HEK293 (cell line): ENCODE results near the gene IFRD2.
A peak's percentile ranks its signal among the peaks of the same experiment; 100 is the strongest.

Source experiments
- CTCF ChIA-PET: fragments of 350-600 bp; formaldehyde crosslinking; extraction: SDS; loops from one replicate; lab custom pipeline; 2021; ENCODE audit warnings: antibody characterized with exemption; lab: Yijun Ruan, JAX
- POLR2A ChIA-PET: fragments of 300-600 bp; formaldehyde crosslinking; extraction: SDS; loops from one replicate; lab custom pipeline; 2020; ENCODE audit warnings: antibody characterized with exemption, inconsistent platforms; lab: Yijun Ruan, JAX
- H3K27ac ChIP-seq: fragments of 200-500 bp; sonication (Bioruptor generic); 2 replicates; pipeline ENCODE4 v1.5.1; 2014; ENCODE audit warnings: low read depth, low read length, control low read depth, inconsistent platforms; ENCODE audit errors: extremely low read depth
- H3K36me3 ChIP-seq, 2 experiments: fragments of 200-500 bp in 1 of 2; sonication (Bioruptor generic) in 1 of 2; 1 replicate in 1 of 2; 2 replicates in 1 of 2; pipeline ENCODE4 v1.5.1; 2014 to 2017; ENCODE audit warnings: inconsistent platforms in 2 of 2, low read length in 2 of 2; ENCODE audit not compliant: control insufficient read depth in 2 of 2, insufficient read depth in 1 of 2
- H3K4me1 ChIP-seq: fragments of 200-500 bp; sonication (Bioruptor generic); 2 replicates; pipeline ENCODE4 v1.5.1; 2014; ENCODE audit warnings: mild to moderate bottlenecking, low read length, inconsistent platforms; ENCODE audit not compliant: control insufficient read depth, insufficient read depth
- H3K4me3 ChIP-seq: 2 replicates; pipeline ENCODE4 v1.5.1; 2011; ENCODE audit warnings: low read depth, mild to moderate bottlenecking, control low read depth, low read length, moderate library complexity
- H3K9me3 ChIP-seq: fragments of 200-500 bp; sonication (Bioruptor generic); 2 replicates; pipeline ENCODE4 v1.5.1; 2014; ENCODE audit warnings: low read depth, low read length, inconsistent platforms; ENCODE audit not compliant: control insufficient read depth, insufficient read depth
- GLI4 ChIP-seq: fragments of 450-650 bp; formaldehyde crosslinking; IDR thresholded peaks from 2 replicates; pipeline ENCODE4 v1.5.1; 2016; ENCODE audit warnings: missing biosample characterization, missing genetic modification characterization
- GLIS1 ChIP-seq: fragments of 450-650 bp; formaldehyde crosslinking; IDR thresholded peaks from 2 replicates; pipeline ENCODE4 v1.5.1; 2016; ENCODE audit warnings: missing biosample characterization, missing genetic modification characterization
- IKZF3 ChIP-seq: fragments of 450-650 bp; IDR thresholded peaks from 2 replicates; pipeline ENCODE4 v1.5.0; 2018; ENCODE audit warnings: missing biosample characterization, mild to moderate bottlenecking, missing genetic modification characterization, moderate library complexity
- KLF10 ChIP-seq: fragments of 450-650 bp; IDR thresholded peaks from 2 replicates; pipeline ENCODE4 v1.5.1; 2018; ENCODE audit warnings: missing biosample characterization, mild to moderate bottlenecking, missing genetic modification characterization
- KLF16 ChIP-seq: fragments of 450-650 bp; formaldehyde crosslinking; IDR thresholded peaks from 2 replicates; pipeline ENCODE4 v1.5.1; 2017; ENCODE audit warnings: missing biosample characterization, missing genetic modification characterization
- RBAK ChIP-seq: fragments of 450-650 bp; formaldehyde crosslinking; IDR thresholded peaks from 2 replicates; pipeline ENCODE4 v1.5.1; 2016; ENCODE audit warnings: missing biosample characterization, missing genetic modification characterization
- SETDB1 ChIP-seq: IDR thresholded peaks from one replicate; pipeline ENCODE4 v1.6.1; 2017; ENCODE audit warnings: mild to moderate bottlenecking, low read length, moderate library complexity, mixed read lengths; ENCODE audit not compliant: insufficient read length
- SP2 ChIP-seq: fragments of 450-650 bp; formaldehyde crosslinking; IDR thresholded peaks from 2 replicates; pipeline ENCODE4 v1.5.1; 2016; ENCODE audit warnings: missing biosample characterization, missing genetic modification characterization
- SP3 ChIP-seq: fragments of 450-650 bp; formaldehyde crosslinking; IDR thresholded peaks from 2 replicates; pipeline ENCODE4 v1.5.1; 2016; ENCODE audit warnings: missing biosample characterization, missing genetic modification characterization
- ZEB2 ChIP-seq: fragments of 450-650 bp; formaldehyde crosslinking; IDR thresholded peaks from 2 replicates; pipeline ENCODE4 v1.5.1; 2016; ENCODE audit warnings: missing biosample characterization, missing genetic modification characterization
- ZNF423 ChIP-seq: fragments of 450-650 bp; formaldehyde crosslinking; IDR thresholded peaks from 2 replicates; pipeline ENCODE4 v1.5.1; 2016; ENCODE audit warnings: missing biosample characterization, missing genetic modification characterization
- ZNF501 ChIP-seq: fragments of 450-650 bp; formaldehyde crosslinking; IDR thresholded peaks from 2 replicates; pipeline ENCODE4 v1.5.1; 2016; ENCODE audit warnings: missing biosample characterization, missing genetic modification characterization
- ZNF558 ChIP-seq: fragments of 450-650 bp; formaldehyde crosslinking; IDR thresholded peaks from 2 replicates; pipeline ENCODE4 v1.5.1; 2016; ENCODE audit warnings: missing biosample characterization, missing genetic modification characterization
- ZNF585B ChIP-seq: fragments of 450-650 bp; formaldehyde crosslinking; IDR thresholded peaks from 2 replicates; pipeline ENCODE4 v1.5.1; 2016; ENCODE audit warnings: missing biosample characterization, missing genetic modification characterization
- ZNF623 ChIP-seq: fragments of 450-650 bp; formaldehyde crosslinking; IDR thresholded peaks from 2 replicates; pipeline ENCODE4 v1.5.1; 2016; ENCODE audit warnings: missing biosample characterization, missing genetic modification characterization
- ZNF785 ChIP-seq: fragments of 450-650 bp; formaldehyde crosslinking; IDR thresholded peaks from 2 replicates; pipeline ENCODE4 v1.5.1; 2016; ENCODE audit warnings: missing biosample characterization, missing genetic modification characterization
- ZNF837 ChIP-seq: fragments of 450-650 bp; formaldehyde crosslinking; IDR thresholded peaks from 2 replicates; pipeline ENCODE4 v1.5.1; 2016; ENCODE audit warnings: missing biosample characterization, missing genetic modification characterization
- TF ChIP-seq, protein P1 (sequence below): fragments of 450-650 bp; formaldehyde crosslinking; IDR thresholded peaks from 2 replicates; pipeline ENCODE4 v1.5.1; 2016; ENCODE audit warnings: missing biosample characterization, missing genetic modification characterization
- TF ChIP-seq, protein P2 (sequence below): fragments of 450-650 bp; formaldehyde crosslinking; IDR thresholded peaks from 2 replicates; pipeline ENCODE4 v1.5.1; 2017; ENCODE audit warnings: missing biosample characterization, missing genetic modification characterization
- TF ChIP-seq, protein P3 (sequence below): fragments of 450-650 bp; formaldehyde crosslinking; IDR thresholded peaks from 2 replicates; pipeline ENCODE4 v1.5.1; 2016; ENCODE audit warnings: missing biosample characterization, missing genetic modification characterization

IFRD2 gene

DNA sequence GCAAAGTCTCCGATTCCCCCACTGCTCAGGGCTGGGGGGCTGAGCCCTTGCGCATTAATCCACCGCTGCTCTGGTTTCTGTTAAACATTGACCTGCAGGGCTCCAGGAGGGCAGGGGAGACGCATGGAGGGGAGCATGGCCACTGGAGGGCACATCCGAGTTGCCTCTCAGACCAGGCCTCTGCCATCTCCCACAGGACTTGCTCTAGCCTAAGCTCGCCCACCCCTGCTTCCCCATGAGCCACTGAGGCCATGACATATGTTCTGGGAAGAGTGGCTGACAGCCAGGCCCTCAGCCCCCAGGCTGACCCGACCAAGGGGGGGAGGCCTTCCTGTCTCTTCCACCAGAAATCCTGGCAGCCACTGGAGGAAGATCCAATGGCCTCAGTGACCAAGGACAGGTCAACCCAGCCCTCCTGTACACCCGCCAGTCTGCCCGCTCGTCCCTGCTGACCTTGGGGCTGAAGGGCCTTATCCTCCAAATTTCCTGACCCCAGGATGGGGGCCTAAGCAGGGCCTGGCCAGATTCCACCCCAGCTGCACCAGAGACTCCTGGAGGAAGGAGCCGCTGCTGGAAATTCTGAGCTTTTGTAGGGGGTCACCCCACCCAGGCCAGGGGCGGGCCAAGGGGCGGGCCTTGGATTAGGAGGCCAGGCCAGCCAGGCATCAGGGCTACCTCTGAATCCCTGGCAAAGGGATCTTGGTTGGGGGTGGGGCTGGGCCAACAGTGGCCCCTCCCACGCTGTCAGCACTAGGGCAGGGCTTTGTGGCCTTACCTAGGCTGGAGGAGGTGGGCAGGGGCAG lies 11.0 kb upstream of the IFRD2 start, which contains the start of gene HYAL1:
TSS of gene HYAL1 (minus strand) at position 562 of the 803 bp plus-strand sequence. CDS start 618 bp downstream, outside the sequence.
- POLR2A ChIA-PET = interaction anchor here (0.7 to 1.5 kb wide), 2 partner anchors 11 to 25 kb away, joined by 4 to 5 read pairs; partner anchors contain the start of gene IFRD2
- TF ChIP-seq, protein P1, sequence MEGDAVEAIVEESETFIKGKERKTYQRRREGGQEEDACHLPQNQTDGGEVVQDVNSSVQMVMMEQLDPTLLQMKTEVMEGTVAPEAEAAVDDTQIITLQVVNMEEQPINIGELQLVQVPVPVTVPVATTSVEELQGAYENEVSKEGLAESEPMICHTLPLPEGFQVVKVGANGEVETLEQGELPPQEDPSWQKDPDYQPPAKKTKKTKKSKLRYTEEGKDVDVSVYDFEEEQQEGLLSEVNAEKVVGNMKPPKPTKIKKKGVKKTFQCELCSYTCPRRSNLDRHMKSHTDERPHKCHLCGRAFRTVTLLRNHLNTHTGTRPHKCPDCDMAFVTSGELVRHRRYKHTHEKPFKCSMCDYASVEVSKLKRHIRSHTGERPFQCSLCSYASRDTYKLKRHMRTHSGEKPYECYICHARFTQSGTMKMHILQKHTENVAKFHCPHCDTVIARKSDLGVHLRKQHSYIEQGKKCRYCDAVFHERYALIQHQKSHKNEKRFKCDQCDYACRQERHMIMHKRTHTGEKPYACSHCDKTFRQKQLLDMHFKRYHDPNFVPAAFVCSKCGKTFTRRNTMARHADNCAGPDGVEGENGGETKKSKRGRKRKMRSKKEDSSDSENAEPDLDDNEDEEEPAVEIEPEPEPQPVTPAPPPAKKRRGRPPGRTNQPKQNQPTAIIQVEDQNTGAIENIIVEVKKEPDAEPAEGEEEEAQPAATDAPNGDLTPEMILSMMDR (tag by site-specific recombination) = 0 out of 2 replicates have a peak, but pooled peaks have one; percentile 23
- TF ChIP-seq SP2 (tag by site-specific recombination) = peak; percentile 51; the same call in 1 of the 2 replicates
- TF ChIP-seq SP3 (tag by site-specific recombination) = peak; percentile 47; the same call in 1 of the 2 replicates
- TF ChIP-seq IKZF3 = no peak
- no peak for TF ChIP-seq KLF10 (tag by site-specific recombination)
- no peak within 1 kb of the TSS for H3K4me3 ChIP-seq
- H3K9me3 ChIP-seq = no peaks in the 10 kb centered on the region
- H3K27ac ChIP-seq = no peak within 1 kb of the TSS
- H3K36me3 ChIP-seq = no peaks in the 10 kb centered on the region
- no peaks in the 10 kb centered on the region for H3K4me1 ChIP-seq
- CTCF ChIA-PET = interaction anchor here (1.3 kb wide), 1 partner anchor 22 kb away, joined by 4 read pairs; no protein-coding TSS in a partner anchor

DNA sequence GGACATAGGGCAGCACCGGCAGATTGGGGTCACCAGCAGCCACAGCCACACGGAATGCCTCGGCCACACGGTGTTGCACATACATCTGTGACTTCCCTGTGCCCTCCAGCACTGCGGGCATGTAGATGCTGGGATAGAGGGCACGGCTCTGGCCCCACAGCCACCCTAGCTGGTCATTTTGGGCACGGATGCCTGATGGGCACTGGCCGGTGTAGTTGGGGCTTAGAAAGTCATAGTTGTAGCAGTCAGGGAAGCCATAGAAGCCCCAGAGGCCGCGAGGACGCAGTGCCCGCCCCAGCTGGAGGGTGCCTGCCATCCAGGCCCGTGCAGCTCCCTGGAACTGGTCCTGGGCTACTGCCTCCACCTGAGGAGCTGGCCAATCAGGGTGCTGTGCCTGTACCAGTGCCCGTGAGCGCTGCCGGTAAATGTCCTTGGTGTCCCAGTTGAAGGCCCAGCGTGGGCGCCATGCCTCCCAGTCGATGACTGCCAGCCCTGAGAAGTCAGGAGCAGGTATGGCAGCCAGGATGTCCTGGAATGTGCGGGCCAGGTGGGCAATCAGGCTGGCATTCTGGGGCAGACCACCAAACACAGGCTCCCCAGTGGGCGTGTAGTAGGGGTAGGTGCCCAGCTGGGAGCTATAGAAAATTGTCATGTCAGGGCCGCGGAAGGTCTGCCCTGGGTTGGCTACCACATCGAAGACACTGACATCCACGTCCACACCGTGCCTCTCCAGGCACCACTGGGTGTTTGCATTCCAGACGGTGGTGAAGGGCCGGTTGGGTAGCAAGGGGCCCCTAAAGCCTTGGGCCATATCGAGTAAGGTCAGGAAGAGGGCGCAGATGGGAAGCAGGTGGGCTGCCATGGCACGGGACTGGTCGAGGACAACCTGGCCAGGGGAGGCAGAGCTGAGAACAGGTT lies 10.1 kb upstream of the IFRD2 start:
- ChIA-PET POLR2A (interaction anchor here (0.7 to 1.5 kb wide), 3 partner anchors 10 to 26 kb away, joined by 4 to 5 read pairs (median 4); partner anchors contain the start of genes IFRD2 and TUSC2), CTCF (interaction anchor here (0.6 to 1.3 kb wide), 4 partner anchors 22 to 1312 kb away, joined by 3 to 4 read pairs (median 3); no protein-coding TSS in a partner anchor)
- no peaks in the 10 kb centered on the region for H3K4me1 ChIP-seq
- H3K9me3 ChIP-seq = no peaks in the 10 kb centered on the region
- H3K27ac ChIP-seq = no peak overlapping the region
- no peak overlapping the region for H3K4me3 ChIP-seq
- peaks cover 0 to 1% of the 10 kb centered on the region in 2 experiments; a peak in 1 of 3 replicates for H3K36me3 ChIP-seq
- TF ChIP-seq KLF16 (tag by site-specific recombination) (no peak), ZNF585B (tag by site-specific recombination) (no peak), ZNF785 (tag by site-specific recombination) (no peak), ZEB2 (no peak), ZNF558 (no peak), GLI4 (no peak), SETDB1 (no peak)
- TF ChIP-seq, protein P2, sequence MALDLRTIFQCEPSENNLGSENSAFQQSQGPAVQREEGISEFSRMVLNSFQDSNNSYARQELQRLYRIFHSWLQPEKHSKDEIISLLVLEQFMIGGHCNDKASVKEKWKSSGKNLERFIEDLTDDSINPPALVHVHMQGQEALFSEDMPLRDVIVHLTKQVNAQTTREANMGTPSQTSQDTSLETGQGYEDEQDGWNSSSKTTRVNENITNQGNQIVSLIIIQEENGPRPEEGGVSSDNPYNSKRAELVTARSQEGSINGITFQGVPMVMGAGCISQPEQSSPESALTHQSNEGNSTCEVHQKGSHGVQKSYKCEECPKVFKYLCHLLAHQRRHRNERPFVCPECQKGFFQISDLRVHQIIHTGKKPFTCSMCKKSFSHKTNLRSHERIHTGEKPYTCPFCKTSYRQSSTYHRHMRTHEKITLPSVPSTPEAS (tag by site-specific recombination) = no peak

DNA sequence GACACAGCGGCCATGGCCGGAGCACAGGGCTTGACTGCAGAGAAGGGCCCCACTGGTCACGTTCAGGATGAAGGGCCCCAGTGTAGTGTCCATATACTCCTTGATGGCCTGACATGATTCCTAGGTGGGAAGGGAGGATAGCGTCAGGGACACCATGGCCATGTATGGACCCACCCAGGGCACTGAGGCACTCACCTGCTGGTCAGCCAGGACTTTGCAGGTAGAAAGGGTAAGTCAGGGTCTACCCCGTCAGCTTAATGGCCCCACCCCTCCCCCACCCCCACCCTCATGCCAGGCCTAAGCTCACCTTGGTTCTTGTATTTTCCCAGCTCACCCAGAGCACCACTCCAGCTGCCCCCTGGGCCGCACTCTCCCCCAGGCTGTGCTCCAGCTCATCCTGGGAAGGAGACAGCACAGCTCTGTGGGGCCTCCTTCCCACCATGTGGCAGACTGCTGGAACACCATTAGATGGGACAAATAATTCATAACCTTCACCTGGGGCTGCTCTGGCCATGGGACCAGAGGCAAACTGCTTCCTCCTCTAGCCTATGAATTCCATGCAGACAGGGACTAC lies 8.5 kb upstream of the IFRD2 start:
- CTCF ChIA-PET = interaction anchor here (0.6 kb wide), 1 partner anchor 18 kb away, joined by 5 read pairs; no protein-coding TSS in a partner anchor
- Histone ChIP-seq H3K9me3 (no peaks in the 10 kb centered on the region), H3K4me1 (no peaks in the 10 kb centered on the region), H3K27ac (no peak overlapping the region; the same call in 1 of the 2 replicates), H3K4me3 (no peak overlapping the region), H3K36me3 (peaks cover 0 to 4% of the 10 kb centered on the region in 2 experiments; a peak in 1 of 3 replicates)
- POLR2A ChIA-PET = no interaction called here
- TF ChIP-seq, protein P3, sequence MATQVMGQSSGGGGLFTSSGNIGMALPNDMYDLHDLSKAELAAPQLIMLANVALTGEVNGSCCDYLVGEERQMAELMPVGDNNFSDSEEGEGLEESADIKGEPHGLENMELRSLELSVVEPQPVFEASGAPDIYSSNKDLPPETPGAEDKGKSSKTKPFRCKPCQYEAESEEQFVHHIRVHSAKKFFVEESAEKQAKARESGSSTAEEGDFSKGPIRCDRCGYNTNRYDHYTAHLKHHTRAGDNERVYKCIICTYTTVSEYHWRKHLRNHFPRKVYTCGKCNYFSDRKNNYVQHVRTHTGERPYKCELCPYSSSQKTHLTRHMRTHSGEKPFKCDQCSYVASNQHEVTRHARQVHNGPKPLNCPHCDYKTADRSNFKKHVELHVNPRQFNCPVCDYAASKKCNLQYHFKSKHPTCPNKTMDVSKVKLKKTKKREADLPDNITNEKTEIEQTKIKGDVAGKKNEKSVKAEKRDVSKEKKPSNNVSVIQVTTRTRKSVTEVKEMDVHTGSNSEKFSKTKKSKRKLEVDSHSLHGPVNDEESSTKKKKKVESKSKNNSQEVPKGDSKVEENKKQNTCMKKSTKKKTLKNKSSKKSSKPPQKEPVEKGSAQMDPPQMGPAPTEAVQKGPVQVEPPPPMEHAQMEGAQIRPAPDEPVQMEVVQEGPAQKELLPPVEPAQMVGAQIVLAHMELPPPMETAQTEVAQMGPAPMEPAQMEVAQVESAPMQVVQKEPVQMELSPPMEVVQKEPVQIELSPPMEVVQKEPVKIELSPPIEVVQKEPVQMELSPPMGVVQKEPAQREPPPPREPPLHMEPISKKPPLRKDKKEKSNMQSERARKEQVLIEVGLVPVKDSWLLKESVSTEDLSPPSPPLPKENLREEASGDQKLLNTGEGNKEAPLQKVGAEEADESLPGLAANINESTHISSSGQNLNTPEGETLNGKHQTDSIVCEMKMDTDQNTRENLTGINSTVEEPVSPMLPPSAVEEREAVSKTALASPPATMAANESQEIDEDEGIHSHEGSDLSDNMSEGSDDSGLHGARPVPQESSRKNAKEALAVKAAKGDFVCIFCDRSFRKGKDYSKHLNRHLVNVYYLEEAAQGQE (tag by site-specific recombination) = no peak
- TF ChIP-seq ZNF501 (tag by site-specific recombination) = no peak
- no peak for TF ChIP-seq ZNF837
- TF ChIP-seq ZNF623 (tag by site-specific recombination) = no peak
- no peak for TF ChIP-seq RBAK
- TF ChIP-seq KLF16 (tag by site-specific recombination) = no peak
- no peak for TF ChIP-seq GLIS1 (tag by site-specific recombination)
- TF ChIP-seq, protein P2 (tag by site-specific recombination) = no peak
- no peak for TF ChIP-seq ZNF423 (tag by site-specific recombination)
